22Rv1 (cell line): Measurements from ENCODE around the gene CPAMD8.
"Not testable (repeated sequence)": the region's sequence is repeated elsewhere in the genome, so short reads cannot be mapped to it uniquely, and the experiment has no call there.

ENCODE experiments used
- ZFX ChIP-seq: fragments of 450-650 bp; IDR thresholded peaks from 2 replicates; pipeline ENCODE4 v1.6.1; 2017; ENCODE audit warnings: antibody characterized with exemption, borderline replicate concordance
- TF ChIP-seq, protein P1 (sequence below): fragments of 450-650 bp; IDR thresholded peaks from 2 replicates; pipeline ENCODE4 v1.5.1; 2017; ENCODE audit warnings: mild to moderate bottlenecking

- TF ChIP-seq, protein P1, sequence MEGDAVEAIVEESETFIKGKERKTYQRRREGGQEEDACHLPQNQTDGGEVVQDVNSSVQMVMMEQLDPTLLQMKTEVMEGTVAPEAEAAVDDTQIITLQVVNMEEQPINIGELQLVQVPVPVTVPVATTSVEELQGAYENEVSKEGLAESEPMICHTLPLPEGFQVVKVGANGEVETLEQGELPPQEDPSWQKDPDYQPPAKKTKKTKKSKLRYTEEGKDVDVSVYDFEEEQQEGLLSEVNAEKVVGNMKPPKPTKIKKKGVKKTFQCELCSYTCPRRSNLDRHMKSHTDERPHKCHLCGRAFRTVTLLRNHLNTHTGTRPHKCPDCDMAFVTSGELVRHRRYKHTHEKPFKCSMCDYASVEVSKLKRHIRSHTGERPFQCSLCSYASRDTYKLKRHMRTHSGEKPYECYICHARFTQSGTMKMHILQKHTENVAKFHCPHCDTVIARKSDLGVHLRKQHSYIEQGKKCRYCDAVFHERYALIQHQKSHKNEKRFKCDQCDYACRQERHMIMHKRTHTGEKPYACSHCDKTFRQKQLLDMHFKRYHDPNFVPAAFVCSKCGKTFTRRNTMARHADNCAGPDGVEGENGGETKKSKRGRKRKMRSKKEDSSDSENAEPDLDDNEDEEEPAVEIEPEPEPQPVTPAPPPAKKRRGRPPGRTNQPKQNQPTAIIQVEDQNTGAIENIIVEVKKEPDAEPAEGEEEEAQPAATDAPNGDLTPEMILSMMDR: not testable (repeated sequence)
- TF ChIP-seq ZFX: not testable (repeated sequence)
Measured at GRCh38 chr19:16937796-16938195, 88.8 kb downstream of the CPAMD8 start.
